ENCODE measurements around the gene TBC1D2B.

TBC1D2B gene

DNA sequence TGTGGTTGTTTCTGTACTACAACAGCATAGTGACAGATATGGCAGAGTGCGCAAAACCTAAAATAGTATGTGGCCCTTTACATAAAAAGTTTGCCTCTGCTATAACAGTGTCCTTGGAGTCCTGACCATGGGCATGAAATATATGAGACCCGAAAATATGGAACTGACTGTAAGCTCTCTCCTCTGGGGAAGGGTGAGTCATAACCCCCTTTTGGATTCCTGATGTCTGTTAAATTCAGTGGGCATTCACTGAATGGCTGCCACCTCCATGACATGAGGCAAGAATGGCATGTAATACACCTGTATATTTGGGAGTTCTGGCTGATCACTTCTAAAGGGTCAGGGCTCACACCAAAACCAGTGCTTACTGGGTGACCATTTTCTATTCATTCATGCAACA lies 6.1 kb downstream of the TBC1D2B start:
- DNase-seq: no peak

DNA sequence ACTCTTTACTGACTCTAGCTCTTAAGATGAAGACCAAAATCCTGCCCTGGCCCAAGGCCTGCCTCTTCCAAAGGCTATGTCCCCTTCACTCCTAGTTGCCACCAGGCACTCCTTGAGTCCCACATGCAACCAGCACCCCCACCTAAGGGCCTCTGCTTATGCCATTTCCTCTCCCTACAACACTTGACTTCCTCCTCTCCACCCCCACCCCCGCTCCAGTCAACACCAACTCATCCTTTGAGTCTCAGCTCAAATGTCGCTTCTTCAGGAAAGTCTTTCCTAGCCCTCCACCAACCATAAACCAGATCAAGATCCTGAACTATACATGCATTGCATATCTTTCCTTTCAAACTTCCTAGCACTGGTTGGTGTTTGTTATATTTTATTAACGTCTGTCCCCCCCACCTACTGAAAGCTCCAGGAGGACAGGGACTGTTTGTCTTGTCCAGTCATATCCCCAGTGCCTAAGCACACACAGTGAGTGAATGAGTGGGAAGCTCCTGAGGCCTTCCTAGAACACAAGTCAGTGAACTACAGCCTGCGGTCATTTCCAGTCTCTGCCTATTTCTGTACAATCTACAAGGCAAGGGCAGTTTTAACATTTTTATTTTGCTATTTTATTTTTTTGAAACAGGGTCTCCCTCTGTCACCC lies 7.3 kb downstream of the TBC1D2B start:
- DNase-seq: peak; percentile 48

DNA sequence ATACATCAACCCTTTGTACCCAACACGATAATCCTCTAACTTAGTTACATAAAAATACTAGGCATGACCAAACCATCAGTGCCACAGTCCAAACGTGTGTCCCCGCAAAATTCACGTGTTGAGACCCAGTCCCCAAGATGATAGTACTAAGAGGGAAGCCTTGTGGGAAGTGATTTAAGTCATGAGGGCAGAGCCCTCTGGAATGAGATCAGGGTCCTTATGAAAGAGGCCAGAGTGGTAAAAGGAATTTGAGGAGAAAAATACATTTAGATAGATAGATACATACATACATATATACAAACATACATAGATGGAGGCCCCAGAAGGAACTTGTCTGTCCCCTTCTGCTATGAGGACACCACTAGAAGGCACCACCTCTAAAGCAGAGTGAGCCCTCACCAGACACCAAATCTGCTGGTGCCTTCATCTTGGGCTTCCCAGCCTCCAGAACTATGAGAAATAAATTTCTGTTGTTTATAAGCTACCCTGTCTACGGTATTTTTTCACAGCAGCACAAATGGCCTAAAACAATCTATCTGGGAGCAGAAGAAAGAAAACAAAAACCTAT lies 8.0 kb downstream of the TBC1D2B start:
- no peak for DNase-seq

DNA sequence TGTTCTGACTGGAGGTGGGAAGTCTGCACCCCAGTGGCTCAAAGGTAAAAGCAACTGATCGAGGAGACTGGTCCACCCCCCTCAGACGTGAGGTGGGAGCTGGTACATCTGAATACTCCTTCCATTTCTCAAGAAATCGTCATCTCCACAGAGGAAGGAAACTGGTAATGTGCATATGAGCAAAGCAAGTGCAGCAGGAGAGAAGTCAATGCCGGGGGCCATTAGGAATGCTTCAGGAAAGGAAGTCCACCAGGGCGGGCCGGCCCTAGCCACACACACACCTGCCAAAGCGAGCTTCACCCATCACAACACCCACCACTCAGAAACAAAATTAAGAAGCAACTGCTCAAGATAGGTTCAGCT lies 8.5 kb downstream of the TBC1D2B start:
- no peak for DNase-seq

DNA sequence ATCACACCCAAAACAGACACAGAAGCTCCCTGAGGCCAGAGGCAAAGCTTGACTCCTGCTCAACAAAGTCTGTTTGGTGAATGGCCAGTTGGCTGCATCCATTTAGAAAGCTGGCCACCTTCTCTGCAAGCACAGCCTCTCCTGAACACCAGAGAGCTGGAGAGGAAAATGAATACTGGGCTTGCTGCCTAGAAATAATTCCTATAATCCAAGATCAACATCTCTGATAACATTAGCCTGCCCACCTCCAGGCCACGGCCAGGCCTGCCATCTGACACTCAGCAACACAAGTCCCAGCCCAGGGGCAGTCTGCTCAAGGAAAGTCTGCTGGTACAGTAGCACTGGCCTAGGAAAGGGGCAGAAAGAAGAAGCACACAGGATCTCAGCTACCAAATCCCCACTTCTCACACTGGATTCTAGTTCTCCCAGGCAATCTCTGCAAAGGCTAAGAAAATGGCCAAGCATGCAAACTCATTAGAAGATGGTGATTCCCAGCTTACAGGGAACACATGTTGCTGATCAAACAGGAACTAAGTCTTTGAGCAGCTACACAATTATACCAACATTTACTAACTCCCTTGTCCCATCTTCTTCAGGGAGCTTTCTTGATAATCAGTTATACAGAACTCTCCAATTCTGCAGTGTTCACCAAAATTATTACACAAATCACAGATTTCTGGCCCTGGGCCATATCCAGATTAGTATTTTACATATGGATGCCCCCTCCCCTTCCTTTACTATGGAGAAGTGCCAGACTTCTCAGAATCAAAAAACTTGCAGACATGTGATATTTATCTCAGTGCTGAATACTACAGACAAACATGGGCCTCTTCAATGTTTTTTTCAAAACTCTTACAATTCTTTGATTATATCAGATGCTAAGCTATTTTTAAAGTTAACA lies 9.9 kb downstream of the TBC1D2B start:
- no peak for DNase-seq

DNA sequence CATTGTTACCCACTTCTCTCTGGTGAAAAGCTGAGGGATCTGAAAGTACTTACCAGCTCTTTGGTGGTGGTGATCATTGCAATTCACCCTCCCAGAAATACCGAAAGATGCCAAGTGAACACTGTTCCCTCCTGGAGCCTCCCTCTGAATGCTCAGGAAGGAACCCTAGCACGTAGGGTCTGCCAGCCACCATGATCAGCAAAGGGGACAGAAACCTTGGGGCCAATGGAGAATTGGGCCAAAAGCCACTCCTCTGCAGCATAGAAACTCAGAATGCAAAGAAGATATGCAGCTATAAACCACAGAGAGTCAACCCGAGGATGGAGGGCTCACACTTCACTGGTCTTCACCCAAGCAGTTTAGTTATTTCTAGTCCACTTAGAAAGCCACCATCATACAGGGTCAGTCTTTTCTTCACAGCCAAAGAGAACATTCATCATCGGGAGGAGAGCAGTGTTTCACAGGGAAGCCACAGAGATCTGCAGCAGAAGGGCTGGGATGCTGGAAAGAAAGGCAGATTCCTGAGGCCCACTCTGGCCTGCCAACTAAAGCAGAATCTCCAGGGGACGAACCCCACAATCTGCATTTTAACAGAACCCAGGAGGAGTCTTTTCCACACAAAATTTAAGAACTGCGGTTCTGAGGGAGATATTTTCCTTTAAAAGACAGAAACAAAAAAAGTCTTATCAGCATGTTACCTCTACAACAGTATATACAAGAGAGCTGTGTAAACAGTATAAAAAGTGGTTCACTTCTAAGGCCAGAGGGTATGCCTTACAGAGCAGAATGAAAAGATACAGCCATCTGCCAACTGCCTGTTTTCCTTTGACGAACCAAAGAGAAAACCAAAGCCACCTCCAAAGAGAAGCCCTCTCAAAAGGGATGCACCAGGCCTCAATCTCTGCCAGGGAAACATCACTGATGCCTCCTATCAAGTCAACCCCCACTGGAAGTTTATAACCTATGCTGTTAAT lies 11.3 kb downstream of the TBC1D2B start:
- DNase-seq: no peak

DNA sequence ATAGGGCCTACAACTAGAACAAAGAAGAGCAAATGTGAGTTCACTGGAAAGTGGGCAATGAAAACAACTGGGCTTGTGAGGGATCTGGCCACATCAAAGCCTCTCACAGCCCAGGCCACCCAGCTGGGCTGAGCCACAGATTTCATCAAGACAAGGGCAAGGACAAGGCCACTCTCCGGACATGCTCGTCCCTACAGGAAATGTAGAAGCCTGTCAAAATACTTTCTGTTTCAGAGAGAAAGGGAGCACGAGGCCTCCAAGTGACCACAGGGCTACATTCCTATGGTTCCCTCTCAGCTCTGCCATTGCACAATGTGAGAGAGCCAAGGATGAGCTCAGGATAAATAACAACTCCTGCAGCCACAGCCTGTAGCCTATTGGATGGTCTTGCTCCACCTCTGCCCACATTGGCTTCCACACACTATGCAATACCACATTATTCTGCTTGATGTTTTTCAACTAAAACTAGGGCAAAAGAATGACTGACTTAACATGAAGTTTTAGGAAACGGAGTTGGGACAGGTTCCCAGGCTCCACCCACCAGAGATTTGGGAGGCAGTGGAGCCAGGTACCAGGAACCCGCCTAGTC lies 12.1 kb downstream of the TBC1D2B start:
- DNase-seq: no peak

DNA sequence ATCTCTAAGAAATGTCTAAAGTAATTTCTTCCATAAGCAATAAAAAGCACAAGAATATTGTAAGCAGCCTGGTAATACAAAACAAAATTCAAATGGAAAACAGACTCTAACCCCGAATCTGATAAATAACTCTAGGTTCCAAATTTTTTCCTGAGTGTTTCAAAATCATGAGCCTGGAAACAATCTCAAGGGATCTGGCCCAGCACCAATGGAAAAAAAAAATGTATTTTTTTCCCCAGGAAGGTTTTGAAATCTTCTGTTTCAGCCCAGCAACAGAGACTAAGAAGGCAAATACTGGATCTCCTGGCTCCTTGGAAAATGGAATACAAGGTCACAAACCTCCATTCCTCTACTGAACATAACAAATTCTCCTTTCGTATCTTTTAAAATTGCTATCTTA lies 13.0 kb downstream of the TBC1D2B start:
- DNase-seq: no peak

DNA sequence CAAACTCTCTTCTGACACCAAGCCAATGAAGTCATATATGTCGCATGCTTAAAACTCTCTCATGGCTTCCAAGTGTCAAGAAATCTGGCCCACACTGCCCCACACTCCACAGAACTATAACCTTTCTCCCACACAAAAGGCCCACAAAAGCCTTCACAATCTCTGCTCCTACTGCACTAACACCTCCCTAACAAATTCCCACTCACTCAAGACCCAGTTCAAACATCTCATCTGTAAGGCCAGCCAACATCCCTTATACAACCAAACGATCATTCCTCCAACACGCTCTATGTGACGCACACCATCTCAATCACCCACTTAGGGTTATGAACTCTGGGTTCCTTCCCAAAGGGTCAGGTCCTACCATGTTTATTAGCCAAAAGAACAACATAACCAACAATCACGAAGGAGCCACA lies 13.5 kb downstream of the TBC1D2B start:
- no peak for DNase-seq

DNA sequence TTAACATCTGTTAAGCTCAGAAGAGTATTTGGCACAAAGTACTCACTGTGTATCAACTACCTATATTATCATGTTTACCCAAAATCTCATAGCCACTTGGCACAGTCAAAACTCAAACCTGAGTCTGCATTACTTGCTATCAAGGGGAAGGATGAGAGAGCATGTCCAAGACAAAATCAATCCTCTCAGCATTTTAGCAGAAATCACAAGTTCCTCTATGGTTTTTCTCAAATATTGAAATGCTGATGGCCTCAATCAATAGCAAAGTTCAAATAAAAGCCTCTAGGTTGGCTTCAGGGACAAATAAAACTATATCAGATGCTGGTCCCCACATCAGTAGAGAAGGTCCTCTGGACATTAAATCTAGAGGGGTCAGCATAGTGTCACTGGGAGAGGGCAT lies 14.3 kb downstream of the TBC1D2B start:
- no peak for DNase-seq

DNA sequence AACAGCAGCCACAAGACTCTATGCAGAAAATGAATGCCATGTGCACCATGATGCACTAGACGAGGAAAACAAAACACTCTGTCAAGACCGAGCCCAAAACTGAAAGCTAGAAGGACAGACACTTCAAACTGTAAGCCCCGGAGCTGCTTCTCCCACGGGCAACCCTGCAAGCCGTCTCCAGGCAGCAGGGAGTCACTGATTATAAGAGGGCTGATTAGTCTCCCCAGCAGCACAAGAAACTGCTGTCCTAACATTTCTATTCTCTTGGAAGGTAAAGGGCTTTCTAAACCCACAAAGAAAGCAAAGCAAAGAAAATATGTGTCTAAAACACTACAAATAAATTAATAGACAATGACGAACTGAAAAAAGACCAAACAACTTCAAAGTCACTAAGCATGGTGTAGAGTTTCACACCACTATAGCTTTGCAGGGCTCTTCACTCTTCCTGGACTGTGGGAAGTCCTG lies 15.5 kb downstream of the TBC1D2B start:
- peak; percentile 40 for DNase-seq

DNA sequence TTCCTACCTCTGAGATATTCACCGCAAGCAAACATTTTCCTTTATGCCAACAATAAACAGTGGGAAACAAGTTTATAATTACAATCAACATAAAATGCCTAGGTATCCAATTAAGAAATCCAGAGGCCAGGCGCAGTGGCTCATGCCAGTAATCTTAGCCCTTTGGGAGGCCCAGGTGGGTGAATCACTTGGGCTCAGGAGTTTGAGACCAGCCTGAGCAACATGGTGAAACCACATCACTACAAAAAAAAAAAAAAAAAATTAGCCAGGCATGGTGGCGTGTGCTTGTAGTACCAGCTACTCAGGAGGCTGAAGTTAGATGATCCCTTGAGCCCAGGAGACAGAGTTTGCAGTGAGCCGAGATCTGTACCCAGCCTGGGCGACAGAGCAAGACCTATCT lies 17.3 kb downstream of the TBC1D2B start:
- DNase-seq: peak; percentile 62

DNA sequence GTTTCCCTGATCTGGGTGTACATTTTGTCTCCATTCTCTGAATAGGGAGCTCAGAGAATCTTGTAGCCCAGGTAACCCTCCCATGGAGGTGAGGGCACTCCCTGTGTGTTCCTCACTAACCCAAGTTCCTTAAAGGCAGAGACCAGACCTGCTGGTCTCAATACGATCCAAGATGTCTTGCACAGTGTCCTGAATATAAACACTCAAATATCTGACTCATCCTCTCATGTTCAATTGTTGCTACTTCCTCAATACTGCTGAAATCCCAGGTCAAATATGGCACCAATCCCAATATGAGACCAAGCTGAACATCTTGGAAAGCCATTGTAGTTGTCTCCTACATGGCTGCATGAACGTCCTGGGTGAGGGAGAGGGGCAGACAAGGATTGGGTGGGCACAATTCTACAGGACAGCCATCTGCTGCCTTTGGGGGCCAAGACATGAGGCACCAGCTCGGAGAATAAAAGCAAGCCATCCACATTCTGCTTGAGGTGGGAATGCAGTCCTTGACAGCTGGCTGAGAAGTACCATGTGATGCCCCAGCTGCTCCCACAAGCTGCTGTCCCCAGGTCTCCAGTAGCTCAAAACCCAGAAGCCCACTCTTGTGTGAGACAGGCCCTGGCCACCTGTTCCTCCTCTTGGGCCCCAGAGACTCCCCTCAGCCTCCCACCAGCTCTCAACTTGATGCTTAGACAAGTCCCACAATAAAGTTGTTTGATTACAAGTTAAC lies 18.2 kb downstream of the TBC1D2B start:
- no peak for DNase-seq

DNA sequence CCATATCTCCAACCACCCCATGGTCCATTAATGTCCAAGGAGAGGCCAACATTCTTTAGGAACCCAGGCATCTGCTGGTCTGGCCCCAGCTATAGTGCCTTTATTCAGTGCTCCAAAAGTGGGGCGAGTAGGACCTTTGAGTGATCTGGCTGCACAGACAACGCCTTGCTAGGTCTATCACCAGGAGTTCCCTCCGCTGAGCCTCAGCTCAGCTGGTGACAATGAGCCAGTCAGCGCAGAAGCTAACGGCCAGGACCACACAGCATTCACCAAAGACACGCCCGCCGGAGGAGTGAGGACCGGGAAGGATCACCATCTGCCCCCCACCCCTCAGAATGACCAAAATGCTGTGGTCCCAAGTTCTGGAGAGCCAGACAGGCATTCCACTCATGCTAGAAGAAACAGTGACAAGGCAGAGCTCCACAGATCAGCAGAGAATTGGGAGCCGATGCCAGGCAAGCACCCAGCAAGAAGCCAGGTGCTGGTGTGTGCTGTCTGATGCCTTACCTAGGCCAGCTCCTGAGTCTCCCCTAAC lies 19.0 kb downstream of the TBC1D2B start:
- no peak for DNase-seq

DNA sequence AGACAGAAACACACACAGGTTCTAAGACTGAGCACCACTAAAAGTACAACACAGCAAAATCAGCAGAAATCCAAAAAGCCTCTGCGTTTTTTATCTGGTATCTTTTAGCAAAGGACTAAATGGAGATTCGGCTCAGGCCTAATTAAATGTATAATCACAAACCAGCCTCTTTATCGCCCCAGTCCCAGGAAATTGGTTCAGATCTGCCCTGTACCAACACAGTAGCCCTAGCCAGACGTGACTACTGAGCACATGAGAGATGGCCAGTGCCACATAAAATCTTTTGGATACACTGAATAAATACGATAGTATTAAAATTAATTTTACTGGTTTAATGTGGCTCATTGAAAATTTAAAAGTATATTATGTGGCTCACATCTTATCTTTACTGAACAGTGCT lies 19.7 kb downstream of the TBC1D2B start:
- no peak for DNase-seq

DNA sequence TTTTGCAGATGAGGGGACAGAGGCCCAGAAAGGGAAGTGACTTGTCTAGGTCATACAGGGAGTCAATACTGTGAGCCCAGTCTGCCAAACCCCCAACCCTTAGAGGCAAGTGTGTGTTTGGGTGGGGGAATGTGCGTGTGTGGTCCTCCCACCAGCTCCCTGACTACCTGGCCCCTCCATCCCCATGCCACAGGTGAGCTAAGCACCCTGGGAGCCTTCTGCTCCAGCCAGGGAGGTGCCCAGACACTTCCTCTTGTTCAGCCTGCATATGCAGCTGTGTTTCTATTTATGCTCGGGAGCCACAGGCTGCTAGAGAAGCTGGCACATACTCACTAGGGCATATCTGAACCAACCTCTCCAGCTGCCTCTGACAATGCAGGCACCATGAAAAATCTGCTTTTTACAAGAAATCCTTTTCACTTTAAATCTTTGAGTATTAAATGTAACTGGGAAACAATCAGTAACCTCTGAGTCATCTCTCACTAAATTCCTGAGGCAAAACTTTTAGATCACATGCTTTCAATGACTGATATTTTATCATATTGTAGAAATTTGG lies 20.7 kb downstream of the TBC1D2B start:
- DNase-seq: no peak

DNA sequence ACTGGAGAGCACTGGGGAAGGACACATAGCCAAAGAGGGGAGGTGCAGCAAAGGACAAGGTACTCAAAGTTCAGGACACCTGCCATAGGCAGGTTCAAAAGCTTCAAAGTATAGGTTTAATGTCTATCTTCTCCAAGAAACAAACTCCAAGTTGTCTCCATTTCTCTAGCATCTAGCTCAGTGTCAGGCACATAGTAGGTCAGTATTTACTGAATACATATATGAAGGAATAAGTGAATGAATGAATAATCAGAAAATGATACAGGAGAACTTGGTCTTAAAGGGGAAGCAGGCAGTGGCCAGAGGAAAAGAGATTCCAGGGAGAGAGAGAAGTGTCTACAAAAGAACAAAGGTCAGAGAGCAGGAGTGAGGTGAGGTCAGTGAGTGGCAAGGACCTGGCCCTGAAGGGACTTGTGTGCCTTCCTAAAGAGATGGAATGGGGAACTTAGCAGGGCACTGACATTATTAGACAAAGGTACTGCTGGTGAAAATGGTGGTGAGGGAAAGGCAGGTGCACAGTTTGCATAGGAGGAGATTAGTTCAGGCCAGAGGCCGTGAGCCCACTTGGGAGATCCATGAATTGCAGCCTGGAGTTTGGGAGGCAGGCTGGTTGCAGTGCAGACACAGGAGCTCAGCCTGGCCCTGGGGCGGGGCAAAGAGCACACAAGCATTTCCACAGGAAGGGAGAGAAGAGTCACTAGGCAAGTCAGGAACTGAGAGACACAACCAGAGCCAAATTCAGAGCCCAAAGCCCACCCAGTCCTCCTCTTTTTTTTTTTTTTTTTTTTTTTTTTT lies 21.4 kb downstream of the TBC1D2B start:
- no peak for DNase-seq

DNA sequence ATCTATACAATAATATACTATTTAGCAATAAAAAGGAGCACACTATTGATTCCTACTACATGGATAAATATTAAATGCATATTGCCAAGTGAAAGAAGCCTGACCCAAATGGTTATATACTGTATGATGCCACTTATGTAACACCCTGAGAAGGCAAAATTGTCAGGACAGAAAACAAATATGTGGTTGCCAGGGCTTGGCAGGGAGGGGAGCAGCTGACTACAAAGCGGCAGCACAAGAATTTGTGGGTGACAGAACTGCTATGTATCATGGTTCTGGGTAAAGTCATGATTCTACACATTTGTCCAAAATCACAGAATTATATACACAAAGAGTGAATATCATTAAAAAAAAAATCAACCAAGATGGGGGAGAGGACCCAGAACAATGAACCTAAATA lies 22.5 kb downstream of the TBC1D2B start:
- no peak for DNase-seq

DNA sequence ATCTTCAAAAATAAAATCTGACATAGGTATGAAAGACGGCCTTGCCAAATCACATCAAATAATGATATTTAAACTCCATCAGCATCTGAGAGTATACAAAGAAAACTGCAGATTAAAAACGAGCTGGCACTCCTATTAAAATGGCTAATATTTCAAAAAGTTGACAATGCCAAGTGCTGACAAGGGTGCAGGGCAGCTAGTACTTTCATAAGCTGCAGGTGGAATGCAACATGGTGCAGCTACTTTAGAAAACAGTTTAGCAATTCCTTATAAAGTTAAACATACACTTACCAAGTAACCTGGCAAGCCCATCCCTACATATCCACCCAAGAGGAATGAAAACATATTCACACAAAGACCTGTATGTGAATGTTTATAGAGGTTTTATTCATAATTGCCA lies 23.0 kb downstream of the TBC1D2B start:
- no peak for DNase-seq

DNA sequence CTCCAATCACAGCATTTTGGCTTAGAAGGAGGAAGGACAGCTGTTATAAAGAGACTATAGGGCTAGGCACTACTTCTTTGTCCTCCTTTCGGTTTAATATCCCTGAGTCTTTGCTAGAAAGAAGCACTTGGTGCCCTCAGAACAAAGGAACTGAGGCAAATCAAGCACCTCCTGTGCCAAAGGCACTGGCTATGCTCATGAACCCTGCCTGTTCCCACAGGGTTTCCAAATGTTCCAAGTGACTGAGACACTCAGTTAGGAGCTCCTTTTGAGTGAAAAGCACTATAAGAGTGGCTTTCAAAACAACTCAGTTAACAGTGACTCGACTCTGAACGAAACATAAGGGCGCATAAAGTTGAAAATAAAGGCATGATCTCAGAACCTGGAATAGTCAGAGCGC lies 25.0 kb downstream of the TBC1D2B start:
- DNase-seq: no peak

Data from stimulated activated CD4-positive, alpha-beta T cell treated with anti-CD3 and anti-CD28 coated beads, Interleukin-1b, Interleukin-23, amount 100 ng/mL, for 48 hours (primary cell).